Brain pericyte (primary cell): ENCODE results near the gene SPATA21.

ENCODE experiments used
- DNase-seq: peaks from one replicate; pipeline ENCODE4 v3.0.0-alpha.2; 2012; ENCODE audit warnings: low read depth, low spot score

The SPATA21 gene

GRCh38 chr1:16451841-16452528 lies 14.8 kb upstream of the SPATA21 start:
- DNase-seq = no peak

DNA sequence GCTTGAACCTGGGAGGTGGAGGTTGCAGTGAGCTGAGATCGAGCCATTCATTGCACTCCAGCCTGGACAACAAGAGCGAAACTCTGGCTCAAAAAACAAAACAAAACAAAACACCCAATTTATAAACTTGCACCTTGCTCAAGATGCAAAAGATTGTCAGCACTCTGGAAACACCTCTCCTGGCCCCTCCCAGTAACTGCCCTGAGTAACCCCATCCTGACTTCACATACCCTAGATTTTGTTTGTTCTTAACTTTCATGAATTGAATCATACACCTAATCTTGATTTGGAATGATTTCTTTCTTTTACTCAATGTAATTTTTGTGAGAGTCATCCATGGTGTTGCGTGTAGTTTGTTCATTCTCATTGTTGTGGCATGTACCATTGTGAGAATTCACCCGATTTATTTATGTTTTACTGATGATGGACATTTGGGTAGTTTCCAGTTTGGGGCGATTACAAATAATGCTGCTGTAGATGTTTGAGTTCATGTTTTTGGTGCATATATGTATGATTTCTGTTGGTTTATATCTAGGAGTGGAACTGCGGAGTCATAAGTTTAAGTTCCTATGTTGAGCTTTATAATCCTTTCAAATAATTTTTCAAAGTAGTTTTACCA lies 13.7 kb upstream of the SPATA21 start:
- DNase-seq = no peak

GRCh38 chr1:16449666-16450065 lies 12.4 kb upstream of the SPATA21 start:
- DNase-seq = no peak

DNA sequence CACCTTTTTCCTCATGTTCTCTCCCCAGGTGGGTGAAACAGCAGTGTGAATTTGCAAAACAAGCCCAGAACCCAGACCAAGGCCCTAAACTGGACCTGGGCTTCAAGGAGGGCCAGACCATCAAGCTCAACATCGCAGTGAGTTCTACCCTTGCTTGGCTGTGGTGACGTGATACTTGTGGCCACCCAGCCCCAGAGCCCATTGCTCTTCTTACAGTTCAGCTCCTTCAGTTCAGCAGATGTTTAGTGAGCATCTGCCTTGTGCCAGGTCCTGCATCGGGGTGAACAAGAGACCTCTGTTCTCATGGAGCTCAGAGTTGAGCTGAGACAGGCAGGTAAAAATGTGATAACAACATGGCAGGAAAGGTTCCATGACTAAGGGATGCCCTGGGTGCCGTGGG lies 11.8 kb upstream of the SPATA21 start:
- DNase-seq = no peak

- no peak for DNase-seq
These were observed 10.4 kb upstream of the SPATA21 start for GRCh38 chr1:16447641-16448040.

GRCh38 chr1:16446116-16446515 lies 8.9 kb upstream of the SPATA21 start:
- DNase-seq = no peak

GRCh38 chr1:16445052-16445451 lies 7.8 kb upstream of the SPATA21 start:
- no peak for DNase-seq

- DNase-seq = no peak
These were observed 6.9 kb upstream of the SPATA21 start for GRCh38 chr1:16443975-16444770.

- no peak for DNase-seq
These were observed 5.7 kb upstream of the SPATA21 start for GRCh38 chr1:16442941-16443340.

DNA sequence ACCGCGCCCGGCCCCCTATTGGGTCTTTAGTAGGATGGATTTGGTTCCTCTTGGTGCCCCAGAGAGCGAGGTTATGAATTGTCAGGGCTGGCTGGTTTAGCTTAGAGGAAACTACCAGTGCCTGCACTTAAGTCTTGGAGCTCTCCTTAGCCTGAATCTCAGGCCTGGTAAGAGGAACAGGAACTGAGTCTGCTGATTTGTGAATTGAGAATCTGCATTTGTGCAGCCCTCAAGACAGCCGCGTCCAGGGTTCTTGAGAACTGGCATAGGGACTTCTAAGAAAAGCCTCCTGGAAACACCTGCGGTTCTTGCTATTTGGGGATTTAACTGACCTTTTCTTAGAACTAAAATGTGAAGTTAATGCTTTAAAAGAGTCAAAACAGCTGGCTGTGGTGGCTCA lies 5.0 kb upstream of the SPATA21 start:
- no peak for DNase-seq

GRCh38 chr1:16441282-16441665 lies 4.0 kb upstream of the SPATA21 start:
- DNase-seq = no peak

- DNase-seq = peak; percentile 71
These were observed 3.5 kb upstream of the SPATA21 start, which contains the start of gene NECAP2 for GRCh38 chr1:16440470-16441281. Gene NECAP2, plus strand, starts transcription at chr1:16440724. Its CDS starts 38 bp downstream, at chr1:16440762.

GRCh38 chr1:16440131-16440469 lies 2.9 kb upstream of the SPATA21 start:
- DNase-seq = no peak

DNA sequence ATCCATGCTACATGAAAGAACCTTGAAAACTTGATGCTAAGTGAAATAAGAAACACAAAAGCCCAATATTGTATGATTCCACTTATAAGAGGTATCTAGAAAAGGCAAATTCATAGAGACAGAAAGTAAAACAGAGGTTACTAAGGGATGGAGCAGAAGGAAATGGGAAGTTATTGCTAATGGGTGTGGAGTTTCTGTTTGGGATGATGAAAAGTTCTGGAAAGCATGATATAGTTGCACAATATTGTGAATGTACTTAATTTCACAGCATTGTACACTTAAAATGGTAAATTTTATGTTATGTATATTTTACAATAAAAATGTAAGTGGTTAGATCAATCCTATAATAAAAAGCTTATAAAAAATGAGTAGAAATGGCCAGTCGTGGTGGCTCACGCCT lies 1.7 kb upstream of the SPATA21 start:
- DNase-seq = no peak

- no peak for DNase-seq
These were observed 1.3 kb upstream of the SPATA21 start for GRCh38 chr1:16438516-16438915.

- DNase-seq = no peak
These were observed 2.7 kb downstream of the SPATA21 start for GRCh38 chr1:16434501-16434900.

DNA sequence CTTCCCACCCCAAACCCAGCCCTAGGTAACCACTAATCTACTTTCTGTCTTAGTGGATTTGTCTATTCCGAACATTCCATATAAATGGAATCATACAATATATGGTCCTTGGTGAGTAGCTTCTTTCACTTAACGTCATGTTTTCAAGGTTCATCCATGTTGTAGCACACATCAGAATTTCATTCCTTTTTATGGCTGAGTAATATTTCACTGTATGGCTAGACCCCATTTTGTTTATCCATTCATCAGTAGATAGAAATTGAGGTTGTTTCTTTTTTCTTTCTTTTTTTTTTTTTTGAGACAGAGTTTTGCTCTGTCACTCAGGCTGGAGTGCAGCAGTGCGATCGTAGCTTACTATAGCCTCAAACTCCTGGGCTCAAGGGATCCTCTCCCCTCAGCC lies 3.2 kb downstream of the SPATA21 start:
- DNase-seq = no peak

GRCh38 chr1:16433030-16433429 lies 4.2 kb downstream of the SPATA21 start:
- DNase-seq = no peak

DNA sequence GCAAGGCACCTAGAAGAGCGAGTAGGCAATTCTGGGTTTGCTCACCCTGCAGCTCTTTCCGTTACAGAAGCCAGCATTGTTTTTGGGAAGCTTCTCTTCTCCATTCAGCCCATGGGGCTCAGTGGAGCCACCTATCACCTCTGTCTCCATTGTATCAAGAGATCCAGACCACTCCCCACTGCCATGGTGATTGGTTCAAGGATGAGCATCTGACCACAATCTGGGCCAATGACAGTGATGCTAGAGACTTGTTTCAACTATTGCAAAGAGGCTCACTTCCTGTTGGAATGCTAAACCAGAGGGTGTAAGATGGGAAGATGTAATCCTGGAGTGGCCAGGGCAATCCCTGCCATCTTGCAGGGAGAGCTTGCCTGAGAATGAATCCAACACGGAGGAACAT lies 6.6 kb downstream of the SPATA21 start:
- no peak for DNase-seq

DNA sequence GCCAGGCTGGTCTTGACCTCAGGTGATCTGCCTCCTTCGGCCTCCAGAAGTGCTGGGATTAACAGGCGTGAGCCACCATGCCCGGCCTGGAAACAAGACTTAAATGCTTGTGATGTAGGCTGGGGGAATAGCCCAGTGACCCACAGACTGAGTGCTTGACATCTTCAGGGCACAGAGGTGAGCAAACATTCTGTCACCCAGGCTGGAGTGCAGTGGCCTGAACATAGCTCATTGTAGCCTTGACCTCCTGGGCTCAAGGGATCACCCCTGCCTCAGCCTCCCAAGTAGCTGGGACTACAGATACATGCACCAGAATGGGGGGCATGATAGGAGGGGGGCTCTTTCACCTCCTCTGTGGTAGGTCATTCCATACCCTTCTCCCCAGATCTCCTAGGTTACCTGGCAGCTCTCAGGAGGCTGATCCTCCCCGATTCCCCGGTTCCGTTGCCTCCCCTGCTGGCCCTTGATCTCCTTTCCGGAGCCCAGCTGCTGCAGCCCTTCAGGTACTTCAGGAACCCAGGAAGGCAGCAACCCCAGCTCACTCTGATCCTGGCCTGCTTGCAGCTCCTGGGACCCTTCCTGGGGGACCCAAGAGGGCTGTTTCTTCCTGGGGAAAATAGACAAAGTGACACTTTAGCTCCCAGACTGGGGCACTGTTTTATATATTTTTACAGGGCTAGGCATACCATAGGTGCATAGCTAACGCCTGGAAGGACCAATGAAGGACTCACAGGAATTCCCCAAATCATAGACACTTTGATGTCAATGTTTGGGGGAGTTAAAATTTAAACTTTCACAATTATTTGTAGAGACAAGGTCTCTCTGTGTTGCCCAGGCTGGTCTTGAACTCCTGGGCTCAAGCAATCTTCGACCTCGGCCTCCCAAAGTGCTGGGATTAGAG lies 11.8 kb downstream of the SPATA21 start:
- no peak for DNase-seq

DNA sequence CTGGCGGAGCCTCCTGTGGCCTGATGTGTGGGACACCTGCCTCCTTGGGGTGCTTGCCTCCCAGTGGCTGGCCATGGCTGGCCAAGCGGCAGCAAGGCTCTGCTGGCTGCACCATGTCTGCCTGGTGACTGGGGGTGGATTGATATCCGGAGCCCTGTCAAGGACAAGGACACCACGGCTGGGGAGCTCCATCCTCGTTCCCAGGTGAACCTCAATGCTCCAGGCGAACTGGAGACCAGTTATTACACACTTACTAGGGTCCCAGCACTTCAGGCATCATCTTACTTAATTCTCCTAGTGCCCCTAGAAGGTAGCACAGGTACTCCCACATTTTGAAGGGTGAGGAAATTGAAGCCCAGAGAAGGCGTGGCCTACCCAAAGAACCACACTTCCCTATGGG lies 15.2 kb downstream of the SPATA21 start:
- DNase-seq = no peak
